SK-N-SH (cell line): ENCODE data around the gene EHD3.

Experiments used
- EP300 ChIP-seq, 2 experiments: IDR thresholded peaks; 2 replicates each; pipeline versions ENCODE4 v1.4.0 to v1.6.1; 2012; ENCODE audit warnings: borderline replicate concordance in 1 of 2, low read depth in 1 of 2, low read length in 1 of 2
- EZH2phosphoT487 ChIP-seq: fragments of 200-600 bp; sonication (generic); IDR thresholded peaks from 2 replicates; pipeline ENCODE4 v1.6.1; 2017; ENCODE audit warnings: low read depth, mixed run types, mild to moderate bottlenecking, antibody characterized with exemption, moderate library complexity, borderline replicate concordance
- FOXM1 ChIP-seq: IDR thresholded peaks from 2 replicates; pipeline ENCODE4 v1.4.0; 2012; ENCODE audit warnings: low read depth, mild to moderate bottlenecking
- POLR2AphosphoS5 ChIP-seq: IDR thresholded peaks from 2 replicates; pipeline ENCODE4 v1.6.1; 2012; ENCODE audit warnings: low read depth, low read length
- RAD21 ChIP-seq: IDR thresholded peaks from 2 replicates; pipeline ENCODE4 v1.6.1; 2012; ENCODE audit warnings: mild to moderate bottlenecking, low read length
- RCOR1 ChIP-seq: fragments of 150-350 bp; IDR thresholded peaks from 2 replicates; pipeline ENCODE4 v1.6.1; 2017; ENCODE audit warnings: antibody characterized with exemption, low read length
- RXRA ChIP-seq: IDR thresholded peaks from 2 replicates; pipeline ENCODE4 v1.4.0; 2012; ENCODE audit warnings: low read depth, mild to moderate bottlenecking, borderline replicate concordance
- TCF12 ChIP-seq: IDR thresholded peaks from 2 replicates; pipeline ENCODE4 v1.4.0; 2012
- YY1 ChIP-seq: IDR thresholded peaks from 2 replicates; pipeline ENCODE4 v1.4.0; 2012; ENCODE audit warnings: low read depth, mild to moderate bottlenecking
- TF ChIP-seq, protein P1 (sequence below): fragments of 200-600 bp; sonication (generic); IDR thresholded peaks from 2 replicates; pipeline ENCODE4 v1.6.1; 2017; ENCODE audit warnings: antibody characterized with exemption, mild to moderate bottlenecking, moderate library complexity

DNA sequence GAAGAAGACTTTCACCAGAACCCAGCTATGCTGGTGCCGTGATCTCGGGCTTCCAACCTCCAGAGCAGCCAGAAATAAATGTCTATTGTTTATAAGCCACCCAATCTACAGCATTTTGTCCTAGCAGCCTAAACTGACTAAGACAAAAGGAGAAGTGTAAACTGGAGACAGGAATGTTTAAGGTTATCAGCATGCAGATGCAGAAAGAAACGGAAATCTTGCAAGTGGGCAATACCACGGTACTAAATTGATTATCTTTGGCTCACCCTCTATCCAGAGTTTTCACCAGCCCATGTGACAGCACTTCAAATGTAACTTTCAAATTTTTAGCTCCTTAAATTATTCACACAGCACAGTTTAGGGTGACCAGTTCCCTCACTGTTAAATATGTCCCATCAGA is 10.9 kb upstream of the EHD3 start:
- no peak for TF ChIP-seq EP300 (IDR thresholded peaks at IDR 0.05; ENCODE audit: borderline replicate concordance in 1 of 2, low read depth in 1 of 2, low read length in 1 of 2)
- no peak for TF ChIP-seq YY1
- TF ChIP-seq, protein P1, sequence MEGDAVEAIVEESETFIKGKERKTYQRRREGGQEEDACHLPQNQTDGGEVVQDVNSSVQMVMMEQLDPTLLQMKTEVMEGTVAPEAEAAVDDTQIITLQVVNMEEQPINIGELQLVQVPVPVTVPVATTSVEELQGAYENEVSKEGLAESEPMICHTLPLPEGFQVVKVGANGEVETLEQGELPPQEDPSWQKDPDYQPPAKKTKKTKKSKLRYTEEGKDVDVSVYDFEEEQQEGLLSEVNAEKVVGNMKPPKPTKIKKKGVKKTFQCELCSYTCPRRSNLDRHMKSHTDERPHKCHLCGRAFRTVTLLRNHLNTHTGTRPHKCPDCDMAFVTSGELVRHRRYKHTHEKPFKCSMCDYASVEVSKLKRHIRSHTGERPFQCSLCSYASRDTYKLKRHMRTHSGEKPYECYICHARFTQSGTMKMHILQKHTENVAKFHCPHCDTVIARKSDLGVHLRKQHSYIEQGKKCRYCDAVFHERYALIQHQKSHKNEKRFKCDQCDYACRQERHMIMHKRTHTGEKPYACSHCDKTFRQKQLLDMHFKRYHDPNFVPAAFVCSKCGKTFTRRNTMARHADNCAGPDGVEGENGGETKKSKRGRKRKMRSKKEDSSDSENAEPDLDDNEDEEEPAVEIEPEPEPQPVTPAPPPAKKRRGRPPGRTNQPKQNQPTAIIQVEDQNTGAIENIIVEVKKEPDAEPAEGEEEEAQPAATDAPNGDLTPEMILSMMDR = no peak
- no peak for TF ChIP-seq RAD21
- TF ChIP-seq EZH2phosphoT487 = no peak
- TF ChIP-seq POLR2AphosphoS5 = no peak
- no peak for TF ChIP-seq RCOR1
- TF ChIP-seq TCF12 = no peak
- TF ChIP-seq RXRA = no peak
- no peak for TF ChIP-seq FOXM1
